IMR-90 (cell line): ENCODE results near the gene NTSR1. TPM values are rescaled to one million over a fixed set of nuclear protein-coding genes. Genes with fewer than 3 reads are reported as not detected.

Experiments
- ATAC-seq: fragments of 200-7000 bp; cut with Tn5 transposase; 2 replicates; pipeline ENCODE4 v1.9.1; 2020; ENCODE audit warnings: low read depth, mild to moderate bottlenecking, moderate library complexity
- BruUV-seq: library from RNA; stranded (reverse); fragments of 400-500 nt; replicated peaks from 2 replicates; lab custom pipeline; 2021; lab: Mats Ljungman, UMichigan
- CTCF ChIA-PET: fragments of 300-600 bp; formaldehyde crosslinking; extraction: SDS; loops from one replicate; lab custom pipeline; 2021; ENCODE audit warnings: antibody characterized with exemption; lab: Yijun Ruan, JAX
- POLR2A ChIA-PET: fragments of 300-600 bp; sonication (Branson Sonifier 250); formaldehyde crosslinking; loops from one replicate; lab custom pipeline; 2022; ENCODE audit warnings: antibody characterized with exemption; ENCODE audit not compliant: unreplicated experiment; lab: Charles Lee
- DNase-seq: peaks from one replicate; pipeline ENCODE4 v3.0.0; 2013
- H2AFZ ChIP-seq: replicated peaks from 2 replicates; pipeline ENCODE3; 2013; ENCODE audit warnings: low read length, mild to moderate bottlenecking; ENCODE audit not compliant: poor library complexity
- H2AK5ac ChIP-seq: 2 replicates; pipeline ENCODE4 v1.6.1; 2013; ENCODE audit warnings: low read depth, low read length, inconsistent platforms
- H2AK9ac ChIP-seq: replicated peaks from 2 replicates; pipeline ENCODE3; 2013; ENCODE audit warnings: mild to moderate bottlenecking, low read depth, low read length, moderate library complexity; ENCODE audit not compliant: poor library complexity
- H2BK120ac ChIP-seq: 2 replicates; pipeline ENCODE4 v1.6.1; 2013; ENCODE audit warnings: low read depth, low read length, inconsistent platforms
- H2BK15ac ChIP-seq: 3 replicates; pipeline ENCODE4 v1.6.1; 2013; ENCODE audit warnings: low read depth, low read length, inconsistent platforms
- H2BK20ac ChIP-seq: 2 replicates; pipeline ENCODE4 v1.6.1; 2013; ENCODE audit warnings: low read depth, mild to moderate bottlenecking, inconsistent platforms, low read length, moderate library complexity
- H2BK5ac ChIP-seq: 2 replicates; pipeline ENCODE4 v1.6.1; 2013; ENCODE audit warnings: mild to moderate bottlenecking, low read depth, low read length, inconsistent platforms; ENCODE audit not compliant: poor library complexity, severe bottlenecking
- H3K14ac ChIP-seq: replicated peaks from 2 replicates; pipeline ENCODE4 v1.6.1; 2013; ENCODE audit warnings: low read depth, low read length, inconsistent platforms
- H3K18ac ChIP-seq: 2 replicates; pipeline ENCODE4 v1.6.1; 2013; ENCODE audit warnings: low read depth, low read length, control low read depth
- H3K23ac ChIP-seq: 2 replicates; pipeline ENCODE4 v1.6.1; 2013; ENCODE audit warnings: low read depth, low read length, inconsistent platforms
- H3K27ac ChIP-seq: 2 replicates; pipeline ENCODE4 v1.5.1; 2013; ENCODE audit warnings: mild to moderate bottlenecking, control low read depth, low read length; ENCODE audit not compliant: insufficient read depth
- H3K27me3 ChIP-seq: 2 replicates; pipeline ENCODE4 v1.6.1; 2013; ENCODE audit warnings: low read length; ENCODE audit not compliant: control insufficient read depth, insufficient read depth
- H3K36me3 ChIP-seq: 2 replicates; pipeline ENCODE4 v1.6.1; 2013; ENCODE audit warnings: low read length, mixed read lengths; ENCODE audit not compliant: control insufficient read depth, insufficient read depth
- H3K4ac ChIP-seq: 2 replicates; pipeline ENCODE4 v1.6.1; 2013; ENCODE audit warnings: low read depth, low read length, inconsistent platforms
- H3K4me1 ChIP-seq: 2 replicates; pipeline ENCODE4 v1.6.1; 2013; ENCODE audit warnings: low read length, mixed read lengths; ENCODE audit not compliant: control insufficient read depth, insufficient read depth
- H3K4me2 ChIP-seq: 2 replicates; pipeline ENCODE4 v1.6.1; 2013; ENCODE audit warnings: low read depth, mild to moderate bottlenecking, control low read depth, low read length, moderate library complexity
- H3K4me3 ChIP-seq: 2 replicates; pipeline ENCODE4 v1.5.1; 2013; ENCODE audit warnings: low read depth, mild to moderate bottlenecking, control low read depth, low read length, moderate library complexity; ENCODE audit not compliant: insufficient read depth
- H3K56ac ChIP-seq: 2 replicates; pipeline ENCODE4 v1.6.1; 2013; ENCODE audit warnings: low read length, inconsistent platforms; ENCODE audit not compliant: insufficient read depth; ENCODE audit errors: extremely low read depth
- H3K79me1 ChIP-seq, 2 experiments: 2 replicates each; pipeline ENCODE4 v1.6.1; 2013; ENCODE audit warnings: low read length in 2 of 2, inconsistent platforms in 1 of 2, low read depth in 1 of 2
- H3K9ac ChIP-seq: 2 replicates; pipeline ENCODE4 v1.6.1; 2013; ENCODE audit warnings: low read depth, low read length, control low read depth
- H3K9me1 ChIP-seq: 2 replicates; pipeline ENCODE4 v1.6.1; 2013; ENCODE audit warnings: low read length, inconsistent platforms; ENCODE audit not compliant: insufficient read depth
- H3K9me3 ChIP-seq: 2 replicates; pipeline ENCODE4 v1.6.1; 2013; ENCODE audit warnings: low read length; ENCODE audit not compliant: control insufficient read depth, insufficient read depth
- H4K20me1 ChIP-seq: 2 replicates; pipeline ENCODE4 v1.6.1; 2013; ENCODE audit warnings: low read length, inconsistent platforms; ENCODE audit not compliant: insufficient read depth
- H4K5ac ChIP-seq: 2 replicates; pipeline ENCODE4 v1.6.1; 2013; ENCODE audit warnings: mild to moderate bottlenecking, low read depth, low read length, control low read depth
- H4K8ac ChIP-seq, 2 experiments: 2 replicates each; pipeline ENCODE4 v1.6.1; 2013; ENCODE audit warnings: low read depth in 2 of 2, low read length in 2 of 2, control low read depth in 1 of 2, inconsistent platforms in 1 of 2
- H4K91ac ChIP-seq: 2 replicates; pipeline ENCODE4 v1.6.1; 2013; ENCODE audit warnings: low read depth, low read length, inconsistent platforms; ENCODE audit not compliant: insufficient read depth
- MAFK ChIP-seq: IDR thresholded peaks from 2 replicates; pipeline ENCODE4 v1.6.1; 2012; ENCODE audit warnings: low read depth, low read length, improper control_type of control experiment
- WGBS, 2 experiments: methylation state at CpG; one replicate each; pipeline versions ENCODE4 v1.1.5 to v1.1.7; 2013; ENCODE audit warnings: missing lambda C conversion rate in 2 of 2; ENCODE audit not compliant: insufficient read length in 1 of 2; ENCODE audit errors: extremely low coverage in 2 of 2; 5-methylcytosine and 5-hydroxymethylcytosine counted together
- dilution Hi-C: fragments of 300-500 bp; cut with HindIII; formaldehyde crosslinking; loops from one replicate; pipeline ENCODE4 v1.14.3; 2018; ENCODE audit warnings: low sequenced_read_pairs; ENCODE audit not compliant: unreplicated experiment
- in situ Hi-C: fragments of 300-500 bp; cut with MboI; formaldehyde crosslinking; loops from 3 replicates; pipeline ENCODE4 v1.14.3; 2019; ENCODE audit warnings: low sequenced_read_pairs, inconsistent platforms, mixed read lengths
- intact Hi-C: fragments of 100-400 bp; cut with micrococcal nuclease; formaldehyde crosslinking; loops from 2 replicates; pipeline ENCODE4 v1.10.0; 2022
- polyA plus RNA-seq, 3 experiments: library from polyadenylated mRNA; depleted of rRNA; stranded (reverse); fragments of >200 nt; gene quantifications; 2 replicates each; pipeline ENCODE4 v1.2.3, GENCODE V29; 2012; ENCODE audit warnings: low replicate concordance in 1 of 3
- total RNA-seq: library from RNA; depleted of rRNA; stranded (reverse); fragments of >200 nt; gene quantifications from 2 replicates; pipeline ENCODE4 v1.2.3, GENCODE V29; 2012

NTSR1 gene
- total and polyA plus RNA-seq, 2 of the 4 experiments (the other 2 are of a cell fraction): 0.54 to 1.8 TPM

DNA sequence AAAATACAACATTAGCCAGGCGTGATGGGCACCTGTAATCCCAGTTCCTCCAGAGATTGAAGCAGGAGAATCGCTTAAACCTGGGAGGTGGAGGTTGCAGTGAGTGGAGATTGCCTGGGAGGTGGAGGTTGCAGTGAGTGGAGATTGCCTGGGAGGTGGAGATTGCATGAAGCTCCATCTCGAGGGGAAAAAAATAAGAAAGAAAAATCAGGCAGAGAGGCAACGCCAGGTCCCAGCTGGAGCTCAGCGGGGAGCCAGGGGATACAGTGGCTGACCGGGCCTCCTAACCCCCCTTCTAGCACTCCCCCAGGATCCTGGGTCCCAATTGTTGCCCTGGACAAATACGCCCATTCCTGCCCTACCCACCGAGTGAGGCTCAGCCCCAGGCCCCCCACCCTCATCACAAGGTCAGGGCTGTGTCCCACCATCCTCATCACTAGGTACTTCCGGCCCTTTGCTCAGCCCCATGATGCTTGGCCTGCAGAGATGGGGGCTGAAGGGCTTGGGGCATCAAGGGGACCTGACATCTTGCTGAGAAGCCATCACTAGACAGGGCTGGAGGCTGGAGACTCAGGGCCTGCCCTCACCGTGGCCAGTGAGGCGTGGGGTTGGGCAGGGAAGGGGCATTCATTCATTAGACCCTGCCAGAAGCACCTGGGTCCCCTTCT is 97.9 kb downstream of the NTSR1 start:
- no peak overlapping the region for H4K5ac ChIP-seq
- in situ Hi-C loops: no loop called here
- BruUV-seq: no TSS peak
- intact Hi-C loops: loop anchor here (5.0 kb wide), 1 partner anchor 201 kb away; the partner anchor contains the start of gene BHLHE23
- H4K8ac ChIP-seq: peak overlapping the region; percentile 3 to 35; a peak in 1 of 4 replicates
- H2BK120ac ChIP-seq: no peak overlapping the region
- DNase-seq (no peak), ATAC-seq (no peak)
- peak overlapping the region; percentile 9 for H2AK9ac ChIP-seq
- no CpG with 5 or more reads among the region's 11 CpGs for WGBS, 2 experiments
- H3K4ac ChIP-seq: no peak overlapping the region
- peak overlapping the region; percentile 100; the same call in 1 of the 2 replicates for H3K4me3 ChIP-seq
- peak overlapping the region; percentile 94 for H3K4me2 ChIP-seq
- TF ChIP-seq MAFK: no peak
- CTCF ChIA-PET: no interaction called here
- no peaks in the 10 kb centered on the region for H3K27me3 ChIP-seq
- dilution Hi-C loops: no loop called here
- H3K9ac ChIP-seq: peak overlapping the region; percentile 77
- H2AK5ac ChIP-seq: peak overlapping the region; percentile 60; the same call in 1 of the 2 replicates
- H3K18ac ChIP-seq: no peak overlapping the region
- H3K9me3 ChIP-seq: no peaks in the 10 kb centered on the region
- H3K23ac ChIP-seq: peak overlapping the region; percentile 68; the same call in 1 of the 2 replicates
- peaks cover 19 to 45% of the 10 kb centered on the region in 2 experiments for H3K79me1 ChIP-seq
- peaks cover 46% of the 10 kb centered on the region for H4K20me1 ChIP-seq
- no peak overlapping the region for H3K14ac ChIP-seq
- no peaks in the 10 kb centered on the region for H3K9me1 ChIP-seq
- H3K36me3 ChIP-seq: peaks cover 36% of the 10 kb centered on the region
- H3K56ac ChIP-seq: no peak overlapping the region
- no peak overlapping the region for H2BK15ac ChIP-seq
- H2AFZ ChIP-seq: peak overlapping the region; percentile 33
- peak overlapping the region; percentile 69; the same call in 1 of the 2 replicates for H3K27ac ChIP-seq
- H2BK20ac ChIP-seq: no peak overlapping the region
- POLR2A ChIA-PET: no interaction called here
- H4K91ac ChIP-seq: no peak overlapping the region
- no peak overlapping the region for H2BK5ac ChIP-seq
- peaks cover 10% of the 10 kb centered on the region for H3K4me1 ChIP-seq
